ENCODE data around the gene MVB12B. TPM values are rescaled to one million over a fixed set of nuclear protein-coding genes. Genes with fewer than 3 reads are reported as not detected.

The MVB12B gene
- total RNA-seq, 4 donors from 2014 or later, result 10.2 to 25.7 (median 14.0) TPM

DNA sequence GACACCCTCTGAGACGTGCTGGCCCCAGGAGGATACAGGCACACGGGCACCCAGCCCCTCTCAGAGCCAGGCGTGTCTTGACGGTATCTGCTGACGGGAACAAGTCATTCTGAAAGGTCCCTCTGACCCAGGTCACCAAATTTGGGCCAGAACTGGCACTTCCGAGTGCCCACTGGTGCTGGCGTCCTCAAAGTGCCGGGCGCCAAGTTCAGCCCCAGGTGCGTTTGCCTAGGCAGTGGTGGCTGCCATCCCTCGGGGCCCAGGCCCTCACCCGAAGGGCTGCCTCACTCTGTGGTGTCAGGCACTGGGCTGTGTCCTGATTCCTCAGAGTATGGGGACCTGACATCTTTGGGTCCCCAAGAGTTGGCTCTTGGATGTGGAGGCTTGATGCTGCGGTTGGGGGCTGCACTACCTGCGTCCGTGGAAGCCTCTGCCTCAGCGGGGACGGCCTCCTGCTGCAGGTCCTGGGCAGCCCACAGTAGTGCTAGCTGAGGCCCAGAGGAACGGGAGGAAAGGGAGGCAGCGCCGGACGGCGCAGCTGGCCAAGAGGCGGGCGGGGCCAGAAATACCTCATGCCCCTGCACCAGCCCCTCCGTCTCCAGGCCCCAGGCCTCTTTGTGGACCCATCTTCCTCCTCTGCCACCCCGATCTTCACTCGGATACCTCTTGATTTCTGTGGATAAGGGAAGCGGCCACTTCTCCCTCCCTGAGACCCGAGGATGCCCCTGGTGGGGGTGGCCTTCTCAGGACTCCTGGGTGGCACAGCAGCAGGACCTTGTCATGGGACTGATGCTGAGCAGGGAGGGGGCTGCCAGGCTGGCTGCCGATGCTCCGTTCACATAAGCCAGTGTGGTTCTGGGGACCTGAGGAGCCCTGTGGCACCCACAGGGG, 177.7 kb downstream of the MVB12B start:
- Histone ChIP-seq H3K4me3 (no peak overlapping the region), H3K9me3 (no peaks in the 10 kb centered on the region), H3K4me1 (peaks cover 16% of the 10 kb centered on the region), H3K36me3 (peaks cover 22% of the 10 kb centered on the region), H3K27ac (no peak overlapping the region), H3K27me3 (no peaks in the 10 kb centered on the region)
- DNase-seq (ENCODE audit: low spot score in 2 of 2), result no peak
- WGBS, result 93% methylated on average over 14 of the region's 31 CpGs
- no peak for TF ChIP-seq POLR2A (IDR thresholded peaks at IDR 0.05)

DNA sequence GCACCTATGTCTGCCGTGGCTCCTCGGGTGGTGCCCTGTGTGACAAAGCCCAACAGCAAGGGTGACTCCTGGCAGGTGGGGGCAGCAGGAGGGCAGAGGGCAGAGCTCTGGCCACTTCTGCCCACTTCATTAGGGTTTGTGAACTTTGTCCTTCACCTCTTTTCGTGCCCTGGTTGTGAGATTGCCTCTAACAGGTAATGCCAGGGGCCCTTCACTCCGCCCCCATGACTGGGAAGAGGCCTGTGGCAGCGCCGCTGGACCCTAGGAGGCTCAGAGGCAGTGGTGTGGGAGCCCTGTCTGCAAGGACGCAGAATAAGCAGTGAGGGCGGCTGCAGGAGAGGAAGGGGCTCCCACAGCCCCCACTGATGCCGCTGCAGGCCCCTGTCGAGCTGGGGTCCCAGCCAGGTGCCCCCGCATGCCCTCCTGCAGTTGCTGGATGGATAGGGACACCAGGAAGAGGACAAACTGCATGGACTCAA, 178.4 kb downstream of the MVB12B start:
- Histone ChIP-seq H3K27ac (no peak overlapping the region), H3K27me3 (no peaks in the 10 kb centered on the region), H3K9me3 (no peaks in the 10 kb centered on the region), H3K4me3 (no peak overlapping the region), H3K4me1 (peaks cover 10% of the 10 kb centered on the region), H3K36me3 (peaks cover 22% of the 10 kb centered on the region)
- peak in 1 of 2 donors; percentile 52 for DNase-seq (ENCODE audit: low spot score in 2 of 2)
- WGBS, result 96% methylated on average over 5 of the region's 11 CpGs
- TF ChIP-seq POLR2AphosphoS5 (IDR thresholded peaks at IDR 0.05) (no peak), POLR2A (IDR thresholded peaks at IDR 0.05) (no peak), EP300 (IDR thresholded peaks at IDR 0.05) (no peak)
- TF ChIP-seq, protein P1, sequence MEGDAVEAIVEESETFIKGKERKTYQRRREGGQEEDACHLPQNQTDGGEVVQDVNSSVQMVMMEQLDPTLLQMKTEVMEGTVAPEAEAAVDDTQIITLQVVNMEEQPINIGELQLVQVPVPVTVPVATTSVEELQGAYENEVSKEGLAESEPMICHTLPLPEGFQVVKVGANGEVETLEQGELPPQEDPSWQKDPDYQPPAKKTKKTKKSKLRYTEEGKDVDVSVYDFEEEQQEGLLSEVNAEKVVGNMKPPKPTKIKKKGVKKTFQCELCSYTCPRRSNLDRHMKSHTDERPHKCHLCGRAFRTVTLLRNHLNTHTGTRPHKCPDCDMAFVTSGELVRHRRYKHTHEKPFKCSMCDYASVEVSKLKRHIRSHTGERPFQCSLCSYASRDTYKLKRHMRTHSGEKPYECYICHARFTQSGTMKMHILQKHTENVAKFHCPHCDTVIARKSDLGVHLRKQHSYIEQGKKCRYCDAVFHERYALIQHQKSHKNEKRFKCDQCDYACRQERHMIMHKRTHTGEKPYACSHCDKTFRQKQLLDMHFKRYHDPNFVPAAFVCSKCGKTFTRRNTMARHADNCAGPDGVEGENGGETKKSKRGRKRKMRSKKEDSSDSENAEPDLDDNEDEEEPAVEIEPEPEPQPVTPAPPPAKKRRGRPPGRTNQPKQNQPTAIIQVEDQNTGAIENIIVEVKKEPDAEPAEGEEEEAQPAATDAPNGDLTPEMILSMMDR (IDR thresholded peaks at IDR 0.05), result no peak

DNA sequence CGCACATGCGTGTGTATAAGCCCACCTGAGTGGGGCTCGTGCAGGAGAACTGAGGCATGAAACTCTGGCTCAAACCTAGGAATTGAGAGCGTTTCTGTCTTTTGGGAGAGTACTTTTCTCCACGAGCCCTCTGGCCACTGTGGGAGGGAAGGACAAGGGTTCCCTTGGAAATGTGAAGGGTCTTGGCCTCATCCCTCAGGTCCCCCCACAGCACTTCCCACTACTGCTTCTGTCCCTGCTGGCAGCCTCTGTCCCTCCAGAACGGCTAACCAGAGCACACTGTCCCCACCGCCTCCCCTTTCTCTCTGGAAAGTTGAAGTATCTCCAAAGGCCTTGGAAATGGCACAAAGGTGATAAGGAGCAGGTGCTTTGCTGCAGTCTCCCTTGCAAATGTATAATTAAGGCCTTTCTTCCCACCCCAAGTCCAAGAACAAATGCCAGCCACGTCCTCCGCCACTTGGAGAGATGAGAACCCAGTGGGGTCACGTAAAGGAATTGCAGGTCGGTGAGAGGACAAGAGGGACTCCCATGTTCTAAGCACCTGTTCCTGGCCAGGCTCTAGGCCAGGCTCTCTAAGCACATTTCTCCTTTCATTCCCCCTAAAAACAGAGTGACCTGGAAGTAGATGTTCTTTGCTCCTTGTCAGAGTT, 179.2 kb downstream of the MVB12B start:
- peak in 1 of 2 donors; percentile 16 for DNase-seq (ENCODE audit: low spot score in 2 of 2)
- peaks cover 4% of the 10 kb centered on the region for H3K4me1 ChIP-seq
- H3K27me3 ChIP-seq, result no peaks in the 10 kb centered on the region
- peaks cover 22% of the 10 kb centered on the region for H3K36me3 ChIP-seq
- H3K27ac ChIP-seq, result no peak overlapping the region
- H3K4me3 ChIP-seq, result no peak overlapping the region
- WGBS, result 80% methylated on average over 6 of the region's 11 CpGs
- TF ChIP-seq POLR2AphosphoS5 (IDR thresholded peaks at IDR 0.05) (no peak), EP300 (IDR thresholded peaks at IDR 0.05) (no peak), POLR2A (IDR thresholded peaks at IDR 0.05) (no peak)
- TF ChIP-seq, protein P1 (IDR thresholded peaks at IDR 0.05), result no peak
- H3K9me3 ChIP-seq, result no peaks in the 10 kb centered on the region

- H3K27me3 ChIP-seq, result no peaks in the 10 kb centered on the region
- H3K27ac ChIP-seq, result no peak overlapping the region
- WGBS, result 86% methylated on average over 19 of the region's 27 CpGs
- peak in 1 of 2 donors; percentile 52 for DNase-seq (ENCODE audit: low spot score in 2 of 2)
- no peak overlapping the region for H3K4me3 ChIP-seq
- H3K4me1 ChIP-seq, result no peaks in the 10 kb centered on the region
- H3K36me3 ChIP-seq, result peaks cover 22% of the 10 kb centered on the region
- TF ChIP-seq POLR2A (IDR thresholded peaks at IDR 0.05) (no peak), POLR2AphosphoS5 (IDR thresholded peaks at IDR 0.05) (no peak), EP300 (IDR thresholded peaks at IDR 0.05) (no peak)
- TF ChIP-seq, protein P1 (IDR thresholded peaks at IDR 0.05), result no peak
- H3K9me3 ChIP-seq, result no peaks in the 10 kb centered on the region
These were observed 180.0 kb downstream of the MVB12B start for GRCh38 chr9:126506361-126507317.

DNA sequence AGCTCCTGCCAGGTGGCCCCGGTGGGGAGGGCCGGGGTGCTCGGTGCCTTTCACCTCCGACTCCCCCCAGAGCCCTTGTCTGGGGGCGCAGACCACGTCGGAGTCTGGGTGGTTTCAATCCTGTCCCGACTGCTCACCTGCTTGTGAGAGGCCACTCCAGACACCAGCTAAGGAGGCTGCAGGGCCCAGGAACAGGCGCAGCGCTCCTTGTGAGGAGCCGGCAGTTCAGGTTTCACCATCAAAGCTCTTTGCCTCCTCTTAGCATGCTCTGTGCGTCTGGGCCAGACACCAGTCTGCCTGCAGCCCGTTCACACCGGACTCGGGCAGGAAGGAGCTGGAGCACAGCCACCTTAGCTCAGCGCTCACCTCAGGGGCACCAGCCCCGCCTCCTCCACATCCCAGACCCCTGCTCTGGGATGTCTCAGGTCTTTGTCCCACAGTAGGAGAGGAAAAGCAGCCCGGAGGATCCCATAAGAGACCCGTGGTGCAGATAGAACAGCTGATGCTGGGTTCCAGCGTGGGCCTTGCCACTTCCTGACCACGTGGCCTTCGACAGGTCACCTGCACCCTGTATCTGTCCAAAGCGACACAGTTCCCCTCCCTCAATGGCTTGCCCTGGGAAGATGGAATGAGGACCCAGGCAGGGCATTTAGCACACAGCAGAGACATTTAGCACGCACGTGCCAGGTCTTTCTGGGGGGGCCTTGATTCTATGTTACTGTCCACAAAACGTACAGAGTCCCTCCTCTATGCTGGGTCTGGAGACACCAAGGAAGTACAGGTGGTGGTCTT, 180.9 kb downstream of the MVB12B start:
- WGBS, result 73% methylated on average over 4 of the region's 26 CpGs
- no peaks in the 10 kb centered on the region for H3K27me3 ChIP-seq
- DNase-seq (ENCODE audit: low spot score in 2 of 2), result peak in 1 of 2 donors; percentile 56
- no peak overlapping the region for H3K27ac ChIP-seq
- TF ChIP-seq EP300 (IDR thresholded peaks at IDR 0.05), result no peak
- TF ChIP-seq POLR2A (IDR thresholded peaks at IDR 0.05), result no peak
- TF ChIP-seq, protein P1 (IDR thresholded peaks at IDR 0.05), result no peak
- TF ChIP-seq POLR2AphosphoS5 (IDR thresholded peaks at IDR 0.05), result no peak
- H3K9me3 ChIP-seq, result no peaks in the 10 kb centered on the region
- H3K36me3 ChIP-seq, result peaks cover 22% of the 10 kb centered on the region
- no peak overlapping the region for H3K4me3 ChIP-seq
- H3K4me1 ChIP-seq, result no peaks in the 10 kb centered on the region
